IMR-90 (cell line): ENCODE results near the gene SV2C.

Source experiments
- POLR2A ChIP-seq: IDR thresholded peaks from 2 replicates; pipeline ENCODE4 v1.6.1; 2012; ENCODE audit warnings: mild to moderate bottlenecking, low read depth, low read length
- RAD21 ChIP-seq: IDR thresholded peaks from 2 replicates; pipeline ENCODE4 v1.6.1; 2012; ENCODE audit warnings: low read length, improper control_type of control experiment

- TF ChIP-seq RAD21 (no peak), POLR2A (no peak)
These were observed 306.5 kb downstream of the SV2C start for GRCh38 chr5:76389513-76390154.
